ENCODE measurements around the gene PRRT3.

DNA sequence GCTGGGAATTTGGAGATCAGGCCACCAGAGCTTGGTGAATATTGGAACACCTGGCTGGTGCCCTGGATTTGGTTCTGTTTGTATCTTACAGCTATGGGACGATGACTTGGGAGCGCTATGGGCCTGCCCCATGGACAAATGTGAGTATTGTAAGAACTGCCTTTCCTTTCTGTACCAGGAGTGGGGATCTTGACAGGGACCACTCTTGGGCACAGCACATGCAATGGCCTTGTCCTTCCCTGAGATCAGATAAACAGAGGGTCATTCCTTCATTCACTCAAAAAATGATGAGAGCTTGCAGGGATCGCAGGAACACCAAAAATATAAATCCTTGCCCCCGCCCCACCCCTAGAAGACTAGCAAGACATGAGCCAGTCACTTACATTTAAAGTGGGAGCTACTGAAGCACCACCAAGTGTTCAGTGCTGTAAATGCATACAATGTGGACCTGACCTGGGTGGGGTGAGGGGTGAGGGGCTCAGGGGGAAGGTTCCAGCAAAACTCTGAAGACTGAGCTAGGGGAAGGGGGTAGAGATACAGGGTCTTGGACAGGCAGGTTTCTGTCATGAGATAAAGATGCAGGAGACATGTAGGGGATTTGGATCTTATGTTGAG lies 21.3 kb downstream of the PRRT3 start:
- TF ChIP-seq POLR2A (IDR thresholded peaks at IDR 0.05; ENCODE audit: low read depth, low read length) (no peak), CTCF (conservative IDR thresholded peaks at IDR 0.05; ENCODE audit: low read depth, low read length) (no peak)
